GM19351 (cell line): Measurements from ENCODE around the gene CSF2RB.
A peak's percentile ranks its signal among the peaks of the same experiment; 100 is the strongest.

Experiments
- ATAC-seq: cut with Tn5 transposase; IDR thresholded peaks from one replicate; pipeline ENCODE4 v1.9.1; 2021; ENCODE audit warnings: mild to moderate bottlenecking, moderate library complexity; ENCODE audit not compliant: unreplicated experiment

Gene CSF2RB

DNA sequence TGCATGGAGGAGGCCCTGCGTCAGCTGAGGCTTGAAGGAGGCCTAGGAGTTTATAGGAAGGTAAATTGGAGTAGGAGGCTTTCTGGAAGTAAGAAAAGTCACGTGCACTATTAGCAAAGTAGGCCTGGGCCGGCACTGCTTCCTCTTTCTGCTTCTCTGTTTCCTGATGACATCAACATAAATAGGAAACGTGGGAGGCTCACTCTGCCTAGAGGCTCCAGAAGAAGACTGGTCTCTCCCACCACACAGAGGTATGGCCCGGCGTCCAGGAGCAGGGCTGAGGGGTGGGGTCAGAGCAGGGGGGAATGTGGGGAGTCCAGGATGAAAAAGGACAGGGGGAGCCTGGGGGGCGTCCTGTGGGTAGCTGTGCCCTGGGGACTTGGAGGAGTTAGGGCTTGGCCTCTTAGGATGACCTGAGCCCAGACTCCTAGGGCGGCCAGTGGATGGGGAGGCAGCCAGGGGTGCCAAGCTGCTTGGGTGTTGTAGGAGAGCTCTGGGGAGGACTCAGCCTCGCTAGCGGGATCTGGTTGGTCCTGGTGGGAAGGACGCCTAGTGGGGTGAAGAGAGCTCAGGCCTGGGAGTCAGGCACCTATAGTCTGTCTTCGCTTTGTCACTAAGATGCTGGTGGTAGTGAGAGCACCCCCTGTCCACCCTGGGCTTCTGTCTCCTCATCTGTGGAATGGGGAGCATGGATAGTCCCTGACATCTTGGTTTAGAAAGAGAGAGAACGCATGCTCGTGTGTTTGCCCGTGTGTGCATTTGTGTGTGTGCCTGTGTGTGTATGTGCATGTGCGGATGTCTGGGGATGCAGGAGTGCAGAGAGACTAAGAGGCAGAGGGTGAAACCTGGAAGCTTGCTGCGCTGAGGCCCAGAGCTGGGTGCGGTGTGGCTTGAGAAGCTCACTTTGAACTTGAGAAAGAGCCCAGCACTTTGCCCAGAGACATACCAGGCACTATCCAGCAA is at the start of gene CSF2RB:
CSF2RB (plus strand) TSS at position 202 of the 963 bp plus-strand sequence. CDS start 8,580 bp downstream, outside the sequence.
- ATAC-seq = no peak

DNA sequence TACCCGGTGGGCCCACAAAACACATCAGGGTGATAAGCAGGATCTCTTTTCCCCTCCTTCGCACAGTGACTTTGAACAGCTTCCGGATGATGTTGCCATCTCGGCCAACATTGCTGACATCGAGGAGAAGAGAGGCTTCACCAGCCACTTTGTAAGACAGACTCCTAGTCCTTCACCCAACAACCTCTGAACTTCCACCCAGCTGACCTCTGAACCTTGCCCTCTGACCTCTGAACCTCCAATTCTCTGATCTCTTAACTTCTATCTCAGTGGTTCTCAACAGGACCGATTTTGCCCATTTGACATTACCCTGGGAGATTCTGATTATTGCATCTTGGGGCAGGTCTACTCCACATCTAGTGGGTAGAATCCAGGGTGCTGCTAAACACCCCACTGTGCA is 49.4 kb upstream of the CSF2RB start:
- ATAC-seq = no peak

DNA sequence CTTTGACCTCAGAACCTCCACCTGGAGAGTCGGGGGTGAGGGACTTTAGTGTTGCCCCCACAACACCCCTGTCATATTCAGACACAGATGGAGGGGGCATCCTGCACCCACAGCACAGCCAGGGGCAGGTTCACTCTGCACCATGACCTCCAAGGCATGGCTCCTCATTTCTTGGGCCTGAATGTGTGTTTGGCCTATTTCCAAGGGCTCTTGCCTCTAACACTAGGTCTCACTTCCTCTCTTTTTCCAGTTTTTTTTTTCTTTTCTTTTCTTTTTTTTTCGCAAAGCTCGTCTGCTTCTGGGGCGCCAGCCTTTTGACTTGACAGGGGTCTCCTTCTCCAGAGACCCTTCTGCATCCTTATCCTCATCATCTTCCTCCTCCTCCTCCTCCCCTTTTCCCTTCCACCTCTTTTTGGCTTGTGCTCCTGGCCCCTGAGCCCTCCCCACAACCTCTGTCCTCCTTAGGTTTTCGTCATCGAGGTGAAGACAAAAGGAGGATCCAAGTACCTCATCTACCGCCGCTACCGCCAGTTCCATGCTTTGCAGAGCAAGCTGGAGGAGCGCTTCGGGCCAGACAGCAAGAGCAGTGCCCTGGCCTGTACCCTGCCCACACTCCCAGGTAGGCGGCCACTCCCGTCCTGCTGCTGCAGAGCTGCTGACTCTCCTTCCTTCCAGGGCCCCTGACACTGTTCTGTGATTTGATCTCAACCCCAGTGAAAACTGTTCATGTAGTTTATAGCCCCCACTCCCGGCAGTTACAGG is 48.8 kb upstream of the CSF2RB start:
- ATAC-seq = no peak

DNA sequence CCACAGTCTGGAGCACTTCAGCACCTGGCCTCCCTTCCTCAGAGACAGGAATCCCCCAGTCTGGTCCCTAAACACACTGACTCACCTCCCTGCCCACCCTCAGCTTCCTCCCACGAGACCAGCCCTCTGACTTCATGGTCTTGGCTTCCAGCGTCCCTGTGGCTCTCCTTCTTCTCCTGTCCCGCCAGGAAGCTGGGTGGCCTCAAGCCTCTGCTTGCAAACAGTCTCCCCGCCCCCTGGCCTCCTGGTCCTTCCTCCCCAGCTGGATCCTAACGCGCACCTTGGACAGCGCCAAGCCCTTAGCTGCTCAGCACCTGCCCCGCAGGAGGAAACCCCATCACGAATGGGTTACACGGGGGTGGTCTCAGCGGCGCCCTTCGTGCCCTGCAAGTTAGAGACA is 48.1 kb upstream of the CSF2RB start:
- ATAC-seq = no peak

DNA sequence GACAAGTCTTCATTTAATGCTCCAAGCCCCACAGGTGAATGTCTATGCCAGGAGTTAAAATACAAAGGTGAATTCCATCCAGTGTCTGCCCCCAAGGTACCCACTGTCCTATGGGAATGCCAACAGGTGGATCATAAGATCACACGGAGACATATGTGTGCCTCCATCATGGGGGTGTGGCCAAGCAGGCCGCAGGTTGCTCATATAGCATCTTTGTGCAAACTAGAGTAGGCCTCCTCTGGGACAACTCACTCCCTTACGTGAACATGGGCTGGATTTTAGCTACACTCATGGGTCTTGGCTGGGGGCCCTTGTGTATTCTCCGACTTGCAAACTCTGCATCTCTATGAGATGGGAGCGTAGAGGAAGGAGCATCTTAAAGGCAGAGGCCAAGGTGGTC is 45.7 kb upstream of the CSF2RB start:
- ATAC-seq = no peak

DNA sequence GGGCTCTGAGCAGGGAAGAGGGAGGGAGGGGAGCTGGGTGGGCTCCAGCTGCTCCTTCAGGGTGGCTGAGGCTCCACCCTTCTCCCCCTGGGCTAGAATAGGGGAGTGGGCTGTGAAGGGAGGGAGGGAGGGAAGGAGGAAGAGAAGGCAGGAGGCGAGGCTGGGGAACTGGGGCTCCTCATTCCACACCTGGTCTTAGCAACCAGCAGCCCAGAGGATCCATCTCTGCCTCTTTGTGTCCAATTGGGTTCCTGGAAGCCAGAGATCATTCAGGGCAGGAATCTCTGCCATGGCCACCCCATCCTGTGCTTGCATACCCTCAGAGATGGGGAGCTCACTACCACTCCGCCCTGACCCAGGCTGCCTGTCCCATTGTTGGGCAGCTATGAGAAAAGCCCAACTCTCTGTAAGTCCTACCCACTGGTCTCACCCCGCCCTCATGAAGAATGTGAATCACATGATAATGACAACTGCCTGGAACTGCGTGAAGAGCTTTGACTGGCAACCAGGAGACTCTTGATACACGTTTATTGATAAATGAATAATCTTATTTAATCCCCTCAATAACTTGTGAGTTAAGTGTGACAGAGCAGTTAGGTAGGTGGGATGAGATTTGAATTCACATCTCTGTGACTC is 44.8 kb upstream of the CSF2RB start:
- no peak for ATAC-seq

DNA sequence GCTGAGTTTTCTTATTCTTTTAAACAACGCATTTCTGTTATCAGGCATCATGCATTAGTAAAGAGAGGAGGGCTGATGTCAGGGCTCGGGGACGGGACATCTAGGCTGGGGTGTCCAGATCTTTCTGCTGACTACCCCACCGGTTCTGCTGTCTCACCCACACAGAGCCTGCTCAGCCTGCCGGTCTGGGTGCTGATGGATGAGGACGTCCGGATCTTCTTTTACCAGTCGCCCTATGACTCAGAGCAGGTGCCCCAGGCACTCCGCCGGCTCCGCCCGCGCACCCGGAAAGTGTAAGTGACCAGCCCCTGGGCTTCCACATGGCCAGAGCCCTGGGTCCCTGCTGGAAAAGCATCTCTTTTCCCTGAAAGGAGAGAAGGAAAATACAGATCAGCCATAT is 43.2 kb upstream of the CSF2RB start:
- no peak for ATAC-seq

DNA sequence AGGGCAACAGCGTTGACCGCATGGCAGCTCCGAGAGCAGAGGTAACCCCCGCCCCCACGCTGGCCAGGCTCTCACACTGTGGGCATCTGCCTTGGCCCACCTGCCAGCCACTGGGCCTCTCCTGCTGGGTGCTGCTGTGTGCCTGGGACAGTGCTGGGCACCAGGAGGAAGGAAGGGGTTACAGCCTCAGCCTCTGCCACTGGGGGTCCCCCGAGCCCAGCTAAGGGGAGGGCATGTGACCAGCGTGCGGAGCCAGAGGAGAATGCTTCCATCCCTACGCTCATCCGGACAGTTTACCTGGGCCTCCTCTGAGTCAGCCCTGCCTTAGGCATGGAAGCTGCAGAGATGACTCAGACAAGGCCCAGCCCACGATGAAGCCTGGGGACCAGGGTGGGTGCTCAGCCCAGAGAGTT is 41.8 kb upstream of the CSF2RB start:
- no peak for ATAC-seq

DNA sequence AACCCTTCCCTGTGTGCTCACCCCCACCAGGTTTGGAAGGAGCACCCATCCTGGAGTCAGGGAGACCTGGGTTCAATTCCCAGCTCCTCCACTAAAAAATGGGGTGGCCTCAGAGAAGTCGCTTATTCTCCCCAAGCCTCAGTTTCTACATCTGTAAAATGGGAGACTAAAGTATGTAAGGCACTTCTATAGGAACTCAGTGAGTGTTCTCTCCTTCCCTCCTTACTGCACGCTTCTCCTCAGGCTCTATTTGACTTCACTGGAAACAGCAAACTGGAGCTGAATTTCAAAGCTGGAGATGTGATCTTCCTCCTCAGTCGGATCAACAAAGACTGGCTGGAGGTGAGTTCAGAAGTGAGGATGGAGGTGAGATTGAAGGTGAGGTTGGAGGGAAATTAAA is 41.3 kb upstream of the CSF2RB start:
- no peak for ATAC-seq

DNA sequence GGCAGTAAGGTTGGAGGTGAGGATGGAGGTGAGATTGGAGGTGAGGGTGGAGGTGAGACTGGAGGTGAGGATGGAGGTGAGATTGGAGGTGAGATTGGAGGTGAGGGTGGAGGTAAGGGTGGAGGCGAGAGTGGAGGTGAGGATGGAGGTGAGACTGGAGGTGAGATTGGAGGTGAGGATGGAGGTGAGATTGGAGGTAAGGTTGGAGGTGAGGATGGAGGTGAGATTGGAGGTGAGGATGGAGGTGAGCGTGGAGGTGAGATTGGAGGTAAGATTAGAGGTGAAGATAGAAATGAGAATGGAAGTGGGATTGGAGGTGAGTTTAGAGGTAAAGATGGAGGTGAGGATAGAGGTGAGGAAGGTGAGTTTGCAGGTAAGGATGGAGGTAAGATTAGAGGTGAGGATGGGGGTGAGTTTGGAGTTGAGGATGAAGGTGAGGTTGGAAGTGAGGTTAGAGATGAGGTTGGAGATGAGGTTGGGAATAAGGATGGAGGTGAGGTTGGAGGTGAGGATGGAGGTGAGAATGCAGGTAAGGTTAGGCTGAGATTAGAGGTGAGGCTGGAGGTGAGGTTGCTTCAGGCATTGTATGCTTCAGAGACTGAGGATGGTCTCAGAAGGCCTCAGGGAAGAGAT is 40.4 kb upstream of the CSF2RB start:
- ATAC-seq = no peak

DNA sequence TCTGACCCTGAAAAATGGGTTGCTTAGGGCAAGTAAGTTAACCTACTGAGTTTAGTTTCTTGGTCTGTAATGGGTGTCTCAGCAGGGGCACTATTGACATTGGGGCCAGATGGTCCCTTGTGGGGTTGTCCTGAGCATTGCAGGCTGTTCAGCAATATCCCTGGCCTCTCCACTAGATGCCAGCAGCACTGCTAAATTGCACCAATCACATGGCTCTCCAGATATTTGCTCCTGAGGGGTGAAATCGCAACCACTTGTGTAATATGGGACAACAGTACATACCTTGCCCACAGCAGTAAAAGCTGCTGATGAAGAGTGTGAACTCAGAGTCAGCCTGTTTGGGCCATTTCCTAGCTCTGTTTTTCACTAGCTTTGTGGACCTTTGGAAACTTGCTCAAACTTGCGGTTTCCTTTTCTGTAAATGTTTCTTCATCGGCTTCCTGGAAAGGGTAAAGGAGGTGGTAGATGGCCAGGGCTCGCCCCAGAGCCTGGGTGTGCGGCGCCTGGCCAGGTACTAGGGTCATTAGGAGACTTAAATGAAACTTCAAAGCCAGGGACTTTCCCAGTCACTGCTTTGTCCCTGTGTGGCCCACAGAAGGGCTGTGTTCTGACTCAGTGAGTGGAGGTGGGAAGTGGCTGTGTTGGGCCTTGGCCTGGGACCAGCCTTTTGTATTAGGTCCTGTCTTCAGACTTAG is 39.7 kb upstream of the CSF2RB start:
- ATAC-seq = peak; percentile 72

DNA sequence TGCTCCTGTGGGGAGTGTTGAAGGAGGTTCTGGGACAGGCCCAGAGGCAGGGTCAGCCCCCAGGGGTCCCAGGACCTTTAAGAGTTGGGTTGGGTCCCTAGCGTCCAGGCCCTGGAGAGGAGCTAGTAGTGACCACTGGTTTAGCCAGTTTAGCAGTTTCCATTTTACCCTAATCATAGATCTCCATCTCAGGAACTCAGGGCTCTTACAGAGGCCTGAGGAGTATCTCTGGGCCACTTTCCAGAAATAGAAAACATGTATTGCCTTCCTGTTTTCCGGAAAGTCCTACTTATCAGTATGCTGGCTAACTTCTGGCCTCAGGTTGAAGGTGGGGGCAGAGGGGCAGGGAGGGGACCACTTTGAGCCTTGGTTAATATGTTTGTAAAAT is 39.1 kb upstream of the CSF2RB start:
- no peak for ATAC-seq

DNA sequence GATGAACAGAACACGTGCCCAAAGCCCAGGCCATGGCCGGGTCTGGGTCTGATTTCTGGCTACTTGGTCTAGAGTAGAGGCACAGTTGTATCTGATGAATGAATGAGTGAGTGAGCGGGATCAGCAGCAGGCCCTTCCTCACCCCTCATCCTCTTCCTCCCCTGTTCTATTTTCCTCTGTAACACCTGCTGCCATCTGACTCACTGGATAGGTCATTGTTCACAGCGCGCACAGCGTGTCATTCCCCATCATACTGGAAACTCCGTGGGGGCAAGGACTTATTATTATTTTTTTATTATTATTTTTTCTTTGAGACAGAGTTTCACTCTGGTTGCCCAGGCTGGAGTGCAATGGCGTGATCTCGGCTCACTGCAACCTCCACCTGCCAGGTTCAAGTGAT is 38.7 kb upstream of the CSF2RB start:
- ATAC-seq = no peak

DNA sequence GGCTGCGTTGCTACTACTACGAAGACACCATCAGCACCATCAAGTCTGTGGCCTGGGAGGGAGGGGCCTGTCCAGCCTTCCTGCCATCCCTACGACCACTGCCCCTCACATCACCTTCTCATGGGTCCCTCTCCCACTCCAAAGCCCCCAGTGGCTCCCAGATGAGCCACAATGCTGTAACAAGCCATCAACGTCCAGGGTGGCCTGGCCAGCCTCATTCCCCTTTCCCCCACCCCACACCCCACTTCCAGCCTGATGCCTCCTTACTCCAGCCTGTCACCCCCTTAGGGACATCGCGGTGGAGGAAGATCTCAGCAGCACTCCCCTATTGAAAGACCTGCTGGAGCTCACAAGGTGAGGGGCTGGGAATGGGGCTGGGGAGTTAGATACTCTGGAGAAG is 37.7 kb upstream of the CSF2RB start:
- no peak for ATAC-seq

DNA sequence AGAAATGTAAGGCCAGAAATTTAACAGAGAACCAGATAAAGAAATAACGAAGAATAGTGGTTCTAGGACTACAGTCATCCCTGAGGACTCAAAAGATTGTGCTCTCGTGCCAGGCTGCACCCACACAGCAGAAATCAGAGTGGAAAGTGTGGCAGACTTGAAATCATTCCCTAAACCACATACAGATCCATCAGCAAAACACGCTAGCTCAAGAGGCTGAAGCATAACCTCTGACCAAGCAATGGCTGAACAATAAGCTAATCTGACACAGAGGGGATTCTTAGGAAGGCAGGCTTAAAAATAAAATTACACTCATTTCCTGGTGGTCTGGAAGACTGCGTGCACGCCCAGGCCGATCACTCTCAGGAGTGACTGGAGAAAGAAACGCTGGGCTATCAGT is 33.7 kb upstream of the CSF2RB start:
- no peak for ATAC-seq

DNA sequence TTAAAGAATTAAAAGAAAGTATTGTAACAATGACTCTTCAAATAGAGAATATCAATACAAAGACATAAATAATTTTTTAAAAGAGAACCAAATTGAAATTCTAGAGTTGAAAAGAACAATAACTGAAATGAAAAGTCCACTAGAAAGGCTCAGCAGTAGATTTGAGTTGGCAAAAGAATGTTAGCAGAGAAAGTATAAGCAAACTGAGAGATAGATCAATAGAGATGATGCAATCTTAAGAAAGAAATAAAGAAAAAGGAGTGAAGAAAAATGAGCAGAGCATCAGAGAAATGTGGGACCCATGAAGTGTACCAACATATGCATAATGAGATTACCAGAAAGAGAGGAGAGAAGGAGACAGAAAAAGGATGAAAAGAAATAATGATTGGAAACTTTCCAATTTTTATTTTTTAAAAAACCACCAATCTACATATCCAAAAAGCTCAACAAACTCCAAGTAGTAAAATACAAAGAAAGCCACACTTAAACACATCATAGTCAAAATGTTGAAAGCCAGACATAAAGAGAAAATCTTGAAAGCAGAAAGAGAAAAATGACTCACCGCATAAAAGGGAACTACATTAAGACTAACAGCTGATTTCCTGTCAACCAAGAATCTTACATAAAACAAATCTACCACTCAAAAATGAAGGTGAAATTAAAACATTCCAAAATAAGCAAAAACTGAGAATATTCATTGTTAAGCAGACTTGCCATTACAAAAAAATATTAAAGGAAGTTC is 31.8 kb upstream of the CSF2RB start:
- ATAC-seq = no peak

DNA sequence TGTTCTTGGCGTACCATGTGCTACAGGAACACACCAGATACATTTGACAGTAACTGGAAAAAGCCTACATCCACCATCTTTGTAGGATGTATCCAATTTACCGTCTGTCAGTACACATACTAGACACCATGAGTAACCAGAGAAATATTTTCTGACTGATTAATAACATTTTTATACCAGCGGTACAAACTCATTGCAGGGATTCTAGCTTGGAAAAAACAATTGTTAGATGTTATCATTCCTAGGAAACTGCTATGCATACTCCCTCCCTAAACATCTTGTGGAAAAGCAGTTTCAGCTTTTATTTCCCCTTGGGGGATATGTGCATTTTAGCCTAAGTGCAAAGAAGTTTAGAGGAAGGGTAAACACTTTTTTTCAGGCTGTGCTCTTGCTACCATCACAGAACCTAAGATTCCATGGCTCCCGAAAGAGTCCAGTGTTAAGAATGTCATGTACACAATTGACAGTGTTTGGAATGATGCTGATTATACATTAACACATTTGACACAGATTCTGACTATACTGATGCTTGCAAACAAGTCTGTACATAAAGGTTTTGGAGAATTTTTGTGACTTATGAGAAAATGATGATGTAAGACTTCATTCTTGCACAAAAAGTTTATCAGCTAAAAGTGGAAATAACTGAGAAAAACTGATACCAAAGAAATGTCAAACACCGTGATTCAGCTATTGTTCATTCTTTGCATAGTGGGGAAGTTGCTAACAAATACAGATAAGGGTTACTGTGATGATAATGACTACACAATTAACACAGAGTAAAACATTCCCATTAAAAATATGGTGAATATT is 28.9 kb upstream of the CSF2RB start:
- ATAC-seq = no peak

DNA sequence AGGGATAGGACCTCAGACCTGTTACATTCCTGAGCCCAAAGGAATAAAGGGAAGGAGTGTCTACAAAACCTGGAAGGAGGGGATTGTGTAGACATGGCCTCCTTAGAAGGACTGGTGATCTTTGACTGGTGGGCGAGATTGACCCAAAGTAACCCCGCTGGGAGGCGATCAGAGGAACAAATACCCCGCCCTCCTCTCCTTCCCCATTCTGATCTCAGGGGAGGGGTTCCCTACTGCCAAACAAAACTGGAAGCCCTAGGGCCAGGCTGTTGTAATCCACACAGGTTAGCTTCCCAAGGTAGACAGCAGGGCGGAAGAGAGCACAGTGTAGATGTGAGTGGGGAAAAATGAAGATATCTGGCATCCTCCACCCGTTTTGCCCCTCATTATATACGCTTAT is 28.0 kb upstream of the CSF2RB start:
- ATAC-seq = no peak

DNA sequence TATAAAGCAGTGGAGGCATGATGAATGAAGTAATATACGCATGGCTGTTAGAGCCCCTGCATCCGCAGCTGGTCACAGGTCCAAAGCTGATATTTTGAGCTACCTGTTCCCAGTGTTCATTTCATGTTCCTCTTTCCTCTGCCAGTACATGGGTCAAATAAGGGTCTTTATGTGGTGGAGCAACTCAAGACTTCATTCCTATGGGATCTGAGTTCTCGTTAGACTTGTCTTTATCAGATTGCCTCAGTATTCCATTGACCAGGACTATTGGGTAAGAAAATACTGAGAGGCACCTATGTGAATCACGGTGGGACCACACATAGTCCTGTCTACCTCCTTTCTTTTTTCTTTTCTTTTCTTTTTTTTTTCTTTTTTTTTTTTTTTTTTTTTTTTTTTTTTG is 27.4 kb upstream of the CSF2RB start:
- ATAC-seq = no peak
